Spleen (tissue), 7 donors: Measurements from ENCODE around the gene FDPS.
A peak's percentile ranks its signal among the peaks of the same experiment; 100 is the strongest.

Experiments used
- CTCF ChIP-seq, 11 experiments: fragments of 200-600 bp in 7 of 11; fragments of 450-650 bp in 4 of 11; sonication (generic) in 4 of 11; IDR thresholded peaks in 8 of 11; conservative IDR thresholded peaks in 3 of 11; 1 replicate in 7 of 11; 2 replicates in 4 of 11; pipeline versions ENCODE4 v1.4.0 to v1.8.0; 2016 to 2021; ENCODE audit warnings: antibody characterized with exemption in 11 of 11, inconsistent platforms in 4 of 11, mild to moderate bottlenecking in 1 of 11
- POLR2A ChIP-seq, 3 donors: fragments of 450-650 bp; IDR thresholded peaks; one replicate each; pipeline ENCODE4 v1.5.1; 2017; ENCODE audit warnings: antibody characterized with exemption in 3 of 3, mild to moderate bottlenecking in 1 of 3
- donor health status: DM: no; HTN: no; CAD: no; lungs with moderate emphysema.
- donor health status: DM: no; HTN: no; CAD: no.
- donor health status: DM: no; HTN: no; CAD: no.

DNA sequence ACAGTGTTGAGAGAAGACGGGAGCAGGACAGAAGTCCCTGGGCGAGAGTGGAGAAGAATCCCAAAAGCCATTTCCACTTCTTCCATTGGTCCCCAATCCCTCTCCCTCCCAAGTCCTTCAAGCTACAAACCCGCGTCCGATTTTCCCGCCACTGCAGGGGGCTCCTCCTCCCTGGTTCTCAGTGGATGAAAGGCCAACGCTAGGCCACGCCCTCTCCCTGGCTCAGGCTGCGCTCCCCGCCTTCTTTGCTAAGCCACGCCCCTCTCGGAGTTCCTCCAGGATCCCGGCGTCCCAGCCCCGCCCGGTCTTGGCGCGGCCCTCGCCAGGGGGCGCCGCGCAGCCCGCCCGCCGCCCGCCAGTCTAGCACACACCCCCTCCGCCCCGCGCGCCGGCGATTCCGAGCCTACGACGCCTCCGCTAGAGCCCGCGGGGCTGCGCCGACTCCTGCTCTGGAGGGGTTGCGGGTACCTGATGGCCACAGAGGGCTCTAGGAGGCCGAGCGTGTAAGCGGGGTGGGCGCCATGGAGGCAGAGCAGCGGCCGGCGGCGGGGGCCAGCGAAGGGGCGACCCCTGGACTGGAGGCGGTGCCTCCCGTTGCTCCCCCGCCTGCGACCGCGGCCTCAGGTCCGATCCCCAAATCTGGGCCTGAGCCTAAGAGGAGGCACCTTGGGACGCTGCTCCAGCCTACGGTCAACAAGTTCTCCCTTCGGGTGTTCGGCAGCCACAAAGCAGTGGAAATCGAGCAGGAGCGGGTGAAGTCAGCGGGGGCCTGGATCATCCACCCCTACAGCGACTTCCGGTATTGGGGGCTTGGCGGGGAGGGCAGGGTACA is 31.4 kb upstream of the FDPS start, which contains the start of gene HCN3:
- peak in 10 of 11 experiments; percentile 7 to 95 (median 86) for TF ChIP-seq CTCF (IDR thresholded peaks at IDR 0.05 in 8 of 11, conservative IDR thresholded peaks at IDR 0.05 in 3 of 11)
- no peak for TF ChIP-seq POLR2A (IDR thresholded peaks at IDR 0.05)
